DMS79 (cell line): Measurements from ENCODE around the gene MYO7B.
"Not testable (repeated sequence)": the region's sequence is repeated elsewhere in the genome, so short reads cannot be mapped to it uniquely, and the experiment has no call there.

Source experiments
- DNase-seq: peaks from one replicate; lab custom pipeline; 2025; lab: John Stamatoyannopoulos, UW

Gene MYO7B

DNA sequence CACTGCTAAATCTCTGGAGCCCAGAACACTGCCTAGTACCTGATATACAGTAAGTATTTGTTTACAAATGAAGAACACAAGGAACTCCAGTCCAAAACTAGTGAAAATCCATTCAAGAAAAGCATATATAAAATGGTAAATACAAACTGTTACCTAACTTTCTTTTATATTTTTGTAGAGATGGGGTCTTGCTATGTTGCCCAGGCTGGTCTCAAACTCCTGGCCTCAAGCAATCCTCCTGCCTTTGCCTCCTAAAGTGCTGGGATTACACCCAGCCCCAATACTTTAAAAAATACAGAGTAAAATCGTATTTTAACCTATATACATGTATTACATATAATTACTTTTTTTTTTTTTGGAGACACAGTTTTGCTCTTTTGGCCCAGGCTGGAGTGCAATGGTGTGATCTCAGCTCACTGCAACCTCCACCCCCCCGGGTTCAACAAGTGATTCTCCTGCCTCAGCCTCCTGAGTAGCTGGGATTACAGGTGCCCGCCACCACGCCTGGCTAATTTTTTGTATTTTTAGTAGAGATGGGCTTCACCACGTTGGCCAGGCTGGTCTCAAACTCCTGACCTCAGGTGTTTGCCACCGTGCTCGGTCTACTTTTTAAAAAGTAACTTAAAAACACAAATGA lies 11.2 kb upstream of the MYO7B start:
- DNase-seq, result not testable (repeated sequence)

DNA sequence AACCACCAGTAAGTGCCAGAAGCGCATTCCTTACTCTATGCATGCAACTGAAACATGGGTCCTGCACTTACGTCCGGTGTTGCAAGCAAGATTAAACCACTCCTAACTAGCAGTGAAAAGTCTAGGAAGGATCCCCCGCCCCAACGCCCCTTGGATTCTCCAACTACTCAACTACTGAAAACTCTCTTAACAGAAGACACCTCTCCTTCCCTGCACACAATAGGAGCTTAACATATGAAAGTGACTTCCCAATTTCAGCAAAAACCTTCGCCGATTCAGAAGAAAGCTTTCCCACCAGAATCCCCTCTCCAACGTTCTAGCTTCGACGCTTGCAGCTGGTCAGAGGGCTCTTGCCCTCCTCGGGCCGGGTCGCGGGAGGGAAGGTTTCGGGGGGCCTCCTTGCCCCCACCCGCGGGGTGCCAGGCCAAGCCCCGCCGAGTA lies 9.8 kb upstream of the MYO7B start:
- DNase-seq, result no peak

DNA sequence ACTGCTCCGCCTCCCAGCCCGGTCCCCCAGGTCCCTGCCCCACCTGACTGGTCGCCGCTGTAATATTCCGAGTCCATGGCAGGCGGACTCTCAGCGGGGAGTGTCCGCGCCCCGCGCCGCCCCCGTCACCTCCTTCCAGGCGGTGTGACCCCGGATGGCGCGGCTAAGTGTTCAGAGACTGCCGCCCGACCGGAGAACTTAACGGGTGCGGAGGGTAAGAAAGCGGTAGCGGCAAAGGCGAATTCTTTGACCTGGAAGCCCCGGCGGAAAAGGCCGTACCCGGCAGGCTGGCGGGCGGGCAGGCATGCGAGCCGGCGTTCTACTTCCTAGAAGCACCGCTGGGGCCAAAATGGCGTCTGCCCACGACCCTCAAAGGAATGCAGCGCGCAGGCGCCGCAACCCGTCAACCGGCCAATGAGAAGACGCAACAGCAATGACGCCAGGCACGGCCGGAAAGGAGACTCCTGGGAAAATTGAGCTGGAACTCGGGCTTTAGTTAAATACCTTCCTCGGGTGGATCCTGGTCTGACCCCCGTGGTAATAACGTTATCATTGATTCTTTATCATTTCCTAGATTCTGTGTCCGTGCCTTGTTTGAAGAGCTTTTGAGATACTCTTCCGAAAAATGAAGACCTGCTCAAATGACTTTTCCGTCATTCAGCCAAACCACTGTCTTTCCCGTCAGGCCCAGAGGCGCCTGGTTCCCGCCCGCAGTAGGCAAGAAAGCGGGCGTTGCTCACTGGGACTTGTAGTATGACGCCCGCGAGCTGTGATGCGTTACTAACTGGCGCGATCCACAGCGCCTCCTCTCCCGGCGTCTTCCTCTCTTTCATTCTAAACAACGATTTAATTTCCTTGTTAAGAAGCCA lies 9.1 kb upstream of the MYO7B start, which contains the start of gene IWS1:
IWS1 (minus strand) TSS at position 358 of the 869 bp plus-strand sequence; CDS start at position 77, 281 bp downstream.
- peak; percentile 92 for DNase-seq

DNA sequence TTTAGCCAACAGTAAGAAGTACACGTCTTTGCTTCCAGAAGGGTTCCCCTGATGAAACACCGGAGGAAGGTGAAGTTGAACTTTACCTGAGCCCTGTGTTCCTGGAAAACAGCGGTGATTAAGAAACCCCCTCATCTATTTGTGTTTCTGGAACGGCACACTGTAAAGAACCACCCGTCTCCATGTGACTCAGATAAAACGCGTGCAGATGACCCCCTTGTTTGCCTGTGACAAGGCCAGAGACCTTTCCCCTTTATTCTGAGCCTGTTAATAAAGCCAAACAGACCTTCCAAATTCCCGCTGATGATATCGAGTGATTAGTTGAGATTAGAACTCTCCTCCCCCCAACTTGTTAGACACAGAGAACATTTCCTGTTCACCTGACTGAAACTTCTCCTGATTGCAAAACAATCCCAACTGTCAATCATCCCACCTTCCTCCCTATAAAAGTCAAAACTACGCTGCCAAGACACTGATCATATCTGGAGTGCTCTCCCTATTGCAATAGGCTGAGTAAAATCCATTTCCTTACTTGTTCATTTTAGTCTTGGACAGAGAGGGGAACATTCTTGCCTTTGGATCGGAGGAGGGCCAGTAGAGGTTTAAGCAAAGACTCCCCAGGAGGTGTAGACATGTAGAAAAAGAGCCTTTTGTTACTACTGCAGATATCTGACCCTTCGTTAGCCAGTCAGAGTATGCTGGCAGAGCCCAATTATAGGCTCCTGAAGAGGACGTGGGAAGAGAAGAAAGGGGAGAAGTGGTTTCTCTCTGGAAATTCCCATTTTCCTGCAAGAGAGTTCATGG lies 8.3 kb upstream of the MYO7B start:
- no peak for DNase-seq

DNA sequence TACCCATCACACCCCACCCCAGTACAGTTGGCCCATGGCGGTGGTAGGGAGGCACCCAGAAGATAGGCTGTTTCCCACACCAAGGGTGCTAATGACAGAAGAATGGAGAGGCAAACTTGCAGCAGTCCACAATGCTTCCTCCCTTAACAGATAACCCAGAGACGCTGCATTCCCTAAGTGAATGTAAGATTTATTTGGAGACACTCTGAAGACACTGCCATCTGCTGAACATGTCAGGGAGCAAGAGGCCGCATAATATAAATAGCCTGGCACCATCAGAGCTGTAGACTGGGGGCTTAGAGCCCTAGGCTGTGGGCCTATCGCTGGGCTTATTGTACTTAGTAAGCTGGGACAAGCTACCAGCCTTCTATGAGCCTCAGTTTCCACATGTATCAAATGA lies 7.0 kb upstream of the MYO7B start:
- no peak for DNase-seq

DNA sequence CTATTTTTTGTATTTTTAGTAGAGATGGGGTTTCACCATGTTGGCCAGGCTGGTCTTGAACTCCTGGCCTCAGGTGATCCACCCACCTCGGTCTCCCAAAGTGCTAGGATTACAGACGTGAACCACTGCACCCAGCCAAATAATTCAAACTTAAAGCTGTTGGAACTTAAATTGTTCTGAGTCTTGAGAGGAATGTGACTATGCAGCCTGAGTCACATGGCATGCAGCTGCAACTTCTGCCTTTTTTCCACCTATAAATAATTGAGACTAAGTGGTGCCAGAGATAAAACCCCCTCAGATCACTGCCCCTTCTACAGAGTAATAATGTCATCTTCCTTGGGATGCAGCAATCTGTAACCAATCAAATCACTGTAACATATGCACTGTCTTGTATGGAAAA lies 6.1 kb upstream of the MYO7B start:
- not testable (repeated sequence) for DNase-seq

DNA sequence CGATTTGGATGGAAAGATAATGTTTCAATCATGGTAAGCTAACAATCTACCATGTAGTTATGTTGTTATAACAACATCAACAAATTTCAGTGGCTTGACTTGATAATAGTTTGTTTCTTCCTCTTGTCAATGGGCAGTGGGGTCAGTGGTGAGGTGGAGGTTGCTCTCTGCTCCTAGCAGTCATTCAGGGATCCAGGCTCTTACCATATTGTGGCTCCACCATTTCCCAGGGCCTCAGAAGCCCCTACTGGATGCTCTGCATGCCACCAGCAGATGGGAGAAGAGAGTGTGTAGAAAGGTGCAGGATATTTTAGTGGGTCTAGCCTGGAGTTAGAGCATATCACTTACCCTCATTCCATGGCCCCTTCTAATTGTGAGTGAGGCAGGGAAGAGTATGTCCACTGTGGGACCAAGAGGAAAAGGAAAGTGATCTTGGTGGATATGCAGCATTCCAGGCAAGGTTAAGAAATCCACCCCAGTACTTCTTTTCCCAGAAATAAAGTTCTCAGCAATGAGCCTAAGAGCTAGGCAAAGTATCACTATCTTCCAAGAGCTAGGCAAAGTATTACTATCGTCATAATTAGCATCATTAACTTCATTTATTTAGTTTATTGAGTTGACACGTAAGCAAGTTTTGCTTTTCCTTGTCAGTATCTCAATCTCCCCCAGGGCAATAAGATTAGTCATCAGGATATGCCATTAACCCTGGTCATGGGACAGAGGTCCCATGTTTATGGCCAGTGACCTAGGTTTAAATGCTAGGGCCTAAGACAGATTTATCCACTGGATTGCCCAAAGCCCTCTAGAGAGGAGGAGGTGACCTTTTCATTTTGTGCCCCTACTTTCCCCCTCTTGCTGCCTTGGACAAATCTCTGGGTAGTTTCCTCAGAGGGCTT lies 5.0 kb upstream of the MYO7B start:
- no peak for DNase-seq

DNA sequence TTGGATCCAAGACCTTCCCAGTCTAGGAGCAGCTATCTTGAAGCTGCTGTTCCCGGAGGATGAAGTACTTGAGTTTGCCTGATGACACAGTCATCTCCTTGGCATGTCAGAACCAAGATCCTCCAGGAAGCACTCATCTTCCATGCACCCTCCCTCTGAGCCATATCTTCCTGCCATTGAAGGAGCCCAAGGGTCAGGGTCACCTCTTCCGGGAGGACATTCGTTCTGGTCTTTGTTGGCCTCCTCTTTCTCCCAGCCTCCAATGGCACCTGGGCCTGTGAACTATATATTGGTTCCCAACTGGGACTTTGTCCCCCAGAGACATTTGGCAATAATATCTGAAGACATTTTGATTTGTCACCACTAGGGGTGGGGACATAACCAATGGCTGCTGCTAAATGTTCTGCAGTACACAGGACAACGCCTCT lies 4.2 kb upstream of the MYO7B start:
- no peak for DNase-seq

DNA sequence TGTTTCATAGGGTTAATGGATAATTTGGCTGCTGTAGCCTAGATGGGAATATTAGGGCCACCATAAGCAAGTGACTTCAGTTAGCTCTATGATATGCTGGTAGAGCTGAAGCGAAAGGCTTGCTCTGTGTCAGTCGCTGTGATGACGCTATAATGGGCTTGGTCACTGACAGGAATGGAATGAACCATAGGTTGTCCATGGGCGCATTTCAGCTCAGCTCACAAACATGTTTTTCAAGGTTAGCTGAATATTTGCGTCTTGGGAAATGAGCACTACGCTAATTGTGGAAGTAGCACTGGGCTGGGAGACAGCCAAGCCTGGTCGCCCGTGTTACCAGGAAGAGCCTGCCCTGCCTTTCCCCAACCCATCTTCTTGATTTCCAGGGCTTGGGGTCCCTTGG lies 3.2 kb upstream of the MYO7B start:
- DNase-seq, result no peak

DNA sequence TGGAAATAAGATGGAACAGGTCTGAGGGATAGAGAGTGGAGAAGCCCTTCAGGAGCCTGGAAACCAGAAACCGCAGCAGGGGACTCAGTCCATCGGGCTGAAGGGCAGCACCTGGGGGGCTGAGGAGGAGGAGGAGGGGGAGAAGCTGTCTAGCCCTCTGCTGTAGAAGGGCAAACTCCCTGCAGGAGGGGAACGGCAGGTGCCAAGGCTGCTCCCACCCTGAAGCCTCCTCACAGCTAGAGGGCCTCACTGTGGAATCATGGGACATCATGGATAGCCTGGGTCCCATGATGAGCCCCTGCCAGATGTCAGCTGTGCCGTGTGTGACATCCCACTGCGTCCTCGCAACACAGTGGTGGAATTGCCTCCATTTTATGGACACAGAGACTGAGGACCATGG lies 435 bp downstream of the MYO7B start:
- DNase-seq, result no peak

DNA sequence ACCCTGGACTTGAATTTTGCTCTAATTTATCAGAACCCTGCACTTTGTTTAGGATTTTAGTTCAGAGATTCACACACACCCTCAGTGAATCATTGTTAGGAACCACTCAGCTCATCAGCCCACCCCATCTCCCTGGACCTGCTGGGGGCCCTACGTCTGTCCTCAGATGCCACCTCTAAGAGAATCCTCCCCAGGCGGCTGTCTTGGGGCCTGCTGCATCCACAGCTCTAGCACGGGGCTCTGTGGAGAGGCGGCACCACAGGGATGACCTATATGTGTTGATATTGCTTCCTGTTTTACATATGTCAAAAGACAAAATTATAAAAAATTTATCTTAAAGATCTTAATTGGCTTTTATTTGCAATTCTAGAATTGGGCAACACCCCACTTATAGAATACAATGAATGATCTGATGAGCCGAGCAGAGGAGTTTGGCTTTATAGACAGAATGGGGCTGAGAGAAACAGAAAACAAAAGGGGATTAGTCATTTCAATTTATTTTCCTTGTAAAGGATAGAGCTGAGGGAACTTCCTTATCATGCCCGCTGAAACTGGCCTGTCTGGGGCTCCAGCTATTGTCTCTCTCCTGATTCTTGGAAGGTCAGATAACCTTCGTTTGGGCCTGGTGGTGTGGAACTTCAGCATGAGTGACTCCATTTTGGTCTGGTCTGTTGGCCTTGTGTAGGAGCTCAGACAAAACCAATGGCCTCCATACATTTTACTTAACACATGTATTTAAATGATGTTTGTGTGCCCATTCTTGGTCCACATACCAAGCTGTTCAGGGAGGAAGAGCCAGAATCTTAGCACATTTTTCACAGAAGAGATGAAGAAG lies 1.4 kb downstream of the MYO7B start:
- DNase-seq, result no peak

DNA sequence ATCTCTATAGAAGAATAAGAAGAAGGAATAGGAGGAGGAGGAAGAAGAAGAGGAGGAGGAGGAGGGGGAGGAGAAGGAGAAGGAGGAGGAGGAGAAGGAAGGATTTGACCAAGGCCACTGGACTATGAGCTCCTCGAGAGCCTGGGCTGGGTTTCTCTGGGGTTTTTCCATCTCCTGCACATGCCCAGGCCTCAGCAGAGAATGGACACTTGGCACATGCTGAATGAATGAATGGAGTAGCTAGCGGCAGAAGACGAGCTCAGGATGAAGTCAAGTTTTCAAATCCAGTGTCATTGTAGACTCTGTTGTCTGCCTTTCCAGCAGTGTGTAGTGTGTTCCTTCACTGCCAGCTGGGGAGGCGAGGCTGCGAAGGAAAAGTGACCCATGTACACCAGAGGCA lies 2.2 kb downstream of the MYO7B start:
- DNase-seq, result no peak

DNA sequence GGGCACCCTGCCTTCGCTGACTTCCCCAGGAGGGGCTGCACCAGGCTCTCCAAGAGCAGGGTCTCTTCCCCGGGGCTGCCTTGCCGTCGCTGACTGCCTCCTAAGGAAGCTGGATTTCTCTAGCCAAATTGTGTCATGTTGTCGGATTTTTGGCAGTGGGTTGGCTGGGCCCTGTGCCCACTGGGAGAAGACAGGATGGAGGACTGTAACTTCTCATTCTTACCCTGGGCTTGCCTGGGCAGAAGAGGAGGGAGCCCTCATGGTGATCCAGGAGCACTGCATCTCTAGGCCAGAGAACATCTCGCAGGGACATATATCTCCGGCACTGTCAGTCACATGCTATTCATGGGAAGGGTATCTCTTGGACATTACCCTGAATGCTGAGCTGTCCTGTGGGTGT lies 6.3 kb downstream of the MYO7B start:
- DNase-seq, result no peak

DNA sequence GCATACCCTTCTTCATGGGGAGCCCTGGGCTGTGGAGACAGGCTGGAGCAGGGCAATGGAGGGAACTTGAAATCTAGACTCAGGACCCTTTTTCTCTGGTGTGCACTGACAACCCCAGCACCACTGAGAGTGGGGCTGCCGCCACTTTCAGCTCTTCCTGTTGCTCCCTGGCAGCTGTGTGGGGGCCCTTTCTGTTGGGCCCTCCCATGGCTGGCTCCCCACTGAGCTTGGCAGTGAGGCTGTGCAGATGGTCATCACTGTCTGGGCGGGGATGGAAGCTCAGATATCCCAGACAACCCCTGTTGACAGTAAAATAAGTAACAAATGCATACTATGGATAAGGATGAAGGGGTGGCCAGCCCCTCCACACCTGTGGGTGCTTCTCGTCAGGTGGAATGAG lies 6.7 kb downstream of the MYO7B start:
- DNase-seq, result no peak

DNA sequence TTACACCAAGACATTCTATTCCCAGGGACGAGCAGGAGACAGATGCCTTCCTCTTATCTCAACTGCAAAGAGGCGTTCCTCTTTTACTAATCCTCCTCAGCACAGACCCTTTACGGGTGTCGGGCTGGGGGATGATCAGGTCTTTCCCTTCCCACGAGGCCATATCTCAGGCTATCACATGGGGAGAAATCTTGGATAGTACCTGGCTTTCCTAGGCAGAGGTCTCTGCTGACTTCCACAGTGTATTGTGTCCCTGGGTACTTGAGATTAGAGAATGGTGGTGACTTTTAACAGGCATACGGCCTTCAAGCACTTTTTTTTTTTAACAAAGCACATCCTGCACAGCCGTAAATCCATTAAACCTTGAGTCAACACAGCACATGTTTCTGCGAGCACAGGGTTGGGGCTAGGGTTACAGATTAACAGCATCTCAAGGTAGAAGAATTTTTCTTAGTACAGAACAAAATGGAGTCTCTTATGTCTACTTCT lies 7.6 kb downstream of the MYO7B start:
- DNase-seq, result not testable (repeated sequence)

DNA sequence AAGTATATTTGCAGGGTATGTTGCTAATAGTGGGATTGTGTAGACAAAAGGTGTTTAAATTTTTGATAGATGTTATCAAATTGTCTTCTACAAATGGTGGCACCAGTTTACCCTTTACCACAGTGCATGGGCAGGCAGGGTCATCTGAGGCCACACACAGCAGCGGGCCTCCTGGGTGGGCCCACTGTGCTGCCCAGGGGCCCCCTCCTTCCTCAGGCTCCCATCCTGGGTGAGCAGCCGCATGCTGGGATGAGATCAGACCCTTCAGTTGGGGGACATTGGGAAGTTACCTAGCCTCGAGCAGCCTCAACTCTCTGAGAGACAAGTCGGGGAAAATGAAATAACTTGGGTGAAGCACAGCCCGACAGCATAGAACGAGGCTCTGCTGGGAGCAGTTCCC lies 9.7 kb downstream of the MYO7B start:
- no peak for DNase-seq

DNA sequence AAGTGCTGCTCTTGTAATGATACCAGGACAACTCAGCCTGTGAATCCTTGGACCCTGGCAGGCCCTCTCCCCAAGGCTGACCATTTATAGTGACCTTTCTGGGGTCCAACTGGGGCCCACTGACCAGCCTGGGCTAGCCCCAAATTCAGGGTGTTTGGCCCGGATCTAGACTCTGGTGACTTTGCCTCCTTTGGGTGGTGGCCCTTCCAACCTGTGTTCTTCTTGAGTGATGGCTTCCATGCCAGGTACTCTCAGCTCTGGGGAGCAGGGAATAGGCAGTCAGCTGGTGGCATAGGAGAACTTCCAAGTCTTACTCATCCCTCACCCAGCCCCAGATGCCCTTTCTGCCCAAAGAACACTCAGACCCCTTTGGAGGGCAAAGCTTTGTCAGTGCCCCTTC lies 10.3 kb downstream of the MYO7B start:
- no peak for DNase-seq

DNA sequence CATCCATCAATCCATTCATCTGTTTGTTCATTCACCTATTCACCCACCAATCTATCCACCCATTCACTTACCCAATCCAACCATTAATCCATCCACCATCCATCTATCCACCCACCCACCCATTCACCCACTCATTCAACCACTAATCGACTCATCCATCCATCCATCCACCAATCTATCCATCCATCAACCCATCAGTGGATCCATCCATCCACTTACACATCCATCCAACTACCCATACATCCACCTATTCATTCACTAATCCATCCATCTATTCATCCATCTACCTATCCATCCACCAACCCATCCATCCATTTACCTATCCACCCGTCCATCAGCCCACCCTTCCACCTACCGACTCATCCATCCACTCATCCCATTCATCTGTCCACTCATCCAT lies 11.3 kb downstream of the MYO7B start:
- no peak for DNase-seq

DNA sequence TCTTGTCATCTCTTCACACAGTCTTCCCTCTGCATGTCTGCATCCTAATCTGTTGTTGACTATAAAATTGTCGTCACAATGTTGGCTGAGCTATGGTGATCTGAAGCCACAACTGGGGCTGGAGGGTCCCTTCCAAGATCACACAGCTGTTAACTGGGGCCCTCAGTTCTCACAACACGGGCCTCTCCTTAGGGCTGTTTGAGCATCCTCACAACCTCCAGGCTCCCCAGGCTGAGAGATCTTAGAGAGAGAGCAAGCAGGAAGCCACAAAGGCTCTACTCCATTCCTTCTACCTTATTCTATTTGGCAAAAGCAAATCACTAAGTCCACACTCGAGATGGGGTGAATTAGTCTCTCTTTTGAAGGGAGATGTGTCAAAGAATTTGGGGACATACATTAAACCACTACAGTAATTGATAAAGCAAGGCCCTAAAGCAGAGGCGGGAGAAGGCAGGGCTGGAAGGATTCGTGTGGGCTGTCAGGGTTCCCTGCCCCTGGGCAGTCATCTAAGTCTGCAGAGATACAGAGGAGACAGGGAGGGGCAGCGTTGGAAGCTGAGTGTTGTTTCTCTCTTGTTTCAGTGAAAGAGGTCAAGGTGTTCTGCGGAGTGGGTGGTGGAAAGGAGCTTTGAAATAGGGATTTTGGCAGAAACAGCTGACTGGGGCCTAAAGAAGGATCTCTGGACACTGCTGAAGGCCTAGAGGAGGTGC lies 15.9 kb downstream of the MYO7B start:
- DNase-seq, result no peak

DNA sequence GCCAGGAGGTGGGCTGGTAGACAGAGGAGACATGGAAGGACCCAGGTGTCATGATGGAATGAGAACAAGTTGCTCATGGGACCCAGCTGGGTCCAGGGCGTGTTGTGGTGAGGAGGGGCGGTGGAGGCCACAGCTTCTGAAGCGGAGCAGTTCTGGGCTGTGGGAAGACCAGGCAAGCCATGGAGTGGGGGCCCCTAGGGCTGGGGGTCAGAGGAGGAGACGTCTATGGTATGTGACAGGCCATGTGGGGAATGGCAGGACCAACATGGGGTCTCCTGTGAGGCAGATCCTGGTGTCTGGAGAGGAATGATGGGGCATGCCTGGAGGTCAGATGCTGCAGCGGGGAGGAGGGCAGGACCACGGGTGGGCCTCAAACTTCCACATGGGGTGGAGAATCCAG lies 16.9 kb downstream of the MYO7B start:
- no peak for DNase-seq
